ENCODE measurements around the gene NR2F1-AS1.

The NR2F1-AS1 gene

DNA sequence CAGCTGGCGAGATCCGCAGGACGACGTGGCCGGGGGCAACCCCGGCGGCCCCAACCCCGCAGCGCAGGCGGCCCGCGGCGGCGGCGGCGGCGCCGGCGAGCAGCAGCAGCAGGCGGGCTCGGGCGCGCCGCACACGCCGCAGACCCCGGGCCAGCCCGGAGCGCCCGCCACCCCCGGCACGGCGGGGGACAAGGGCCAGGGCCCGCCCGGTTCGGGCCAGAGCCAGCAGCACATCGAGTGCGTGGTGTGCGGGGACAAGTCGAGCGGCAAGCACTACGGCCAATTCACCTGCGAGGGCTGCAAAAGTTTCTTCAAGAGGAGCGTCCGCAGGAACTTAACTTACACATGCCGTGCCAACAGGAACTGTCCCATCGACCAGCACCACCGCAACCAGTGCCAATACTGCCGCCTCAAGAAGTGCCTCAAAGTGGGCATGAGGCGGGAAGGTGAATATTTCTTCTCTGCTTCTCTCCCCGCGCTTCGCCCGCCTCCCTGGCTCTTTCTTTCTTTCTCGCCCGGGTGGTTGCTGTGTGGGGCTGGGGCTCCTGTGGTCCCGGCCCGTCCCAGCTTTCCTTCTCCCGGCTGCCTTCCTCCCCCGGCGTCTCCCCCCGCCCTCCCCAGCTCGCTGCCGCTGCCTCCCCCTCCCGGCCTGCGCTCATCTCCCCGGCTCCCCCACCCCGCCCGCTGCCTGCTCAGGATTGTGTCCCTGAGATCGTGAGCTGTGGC is 4.2 kb upstream of the NR2F1-AS1 start:
- H3K4me3 ChIP-seq (ENCODE audit: low read depth, low read length): peak overlapping the region; percentile 41

DNA sequence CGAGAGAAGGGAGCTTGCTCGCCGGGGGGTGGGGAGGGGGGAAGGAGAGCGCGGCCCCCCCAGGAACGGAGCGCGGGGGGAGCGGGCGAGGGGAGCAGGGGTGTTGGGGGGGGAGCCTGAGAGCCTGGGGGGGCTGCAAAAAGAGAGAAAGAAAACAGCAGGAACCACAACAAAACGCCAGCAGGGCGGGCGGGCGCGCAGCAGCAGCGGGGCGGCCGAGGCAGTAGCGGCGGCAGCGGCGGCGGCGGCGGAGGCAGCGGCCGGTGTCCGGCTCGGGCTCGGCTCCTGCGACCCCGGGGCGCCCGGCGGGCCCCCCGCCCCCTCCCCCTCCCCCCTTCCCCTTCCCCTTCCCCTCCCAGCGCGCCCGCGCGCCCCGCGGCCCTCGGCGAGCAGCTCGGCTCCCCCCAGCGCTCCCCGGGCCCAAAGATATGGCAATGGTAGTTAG is 3.6 kb upstream of the NR2F1-AS1 start:
- no peaks in the 10 kb centered on the region for H3K9me3 ChIP-seq (ENCODE audit: control insufficient read depth, insufficient read depth, low read length)
- no peaks in the 10 kb centered on the region for H3K36me3 ChIP-seq (ENCODE audit: control insufficient read depth, insufficient read depth, low read length)
- no peak overlapping the region for H3K4me3 ChIP-seq (ENCODE audit: low read depth, low read length)
- peaks cover 9% of the 10 kb centered on the region for H3K4me1 ChIP-seq (ENCODE audit: control insufficient read depth, insufficient read depth, low read length)
- H3K27me3 ChIP-seq (ENCODE audit: control insufficient read depth, insufficient read depth, low read length): peaks cover 82% of the 10 kb centered on the region
- no peak overlapping the region for H3K9ac ChIP-seq (ENCODE audit: low read depth, low read length)

More for the DNA sequence above, 4.2 kb upstream of the NR2F1-AS1 start:
- Histone ChIP-seq H3K4me1 (ENCODE audit: control insufficient read depth, insufficient read depth, low read length) (peaks cover 8% of the 10 kb centered on the region), H3K36me3 (ENCODE audit: control insufficient read depth, insufficient read depth, low read length) (no peaks in the 10 kb centered on the region), H3K9ac (ENCODE audit: low read depth, low read length) (no peak overlapping the region), H3K27me3 (ENCODE audit: control insufficient read depth, insufficient read depth, low read length) (peaks cover 82% of the 10 kb centered on the region), H3K9me3 (ENCODE audit: control insufficient read depth, insufficient read depth, low read length) (no peaks in the 10 kb centered on the region)

- no peaks in the 10 kb centered on the region for H3K9me3 ChIP-seq (ENCODE audit: control insufficient read depth, insufficient read depth, low read length)
- peaks cover 80% of the 10 kb centered on the region for H3K27me3 ChIP-seq (ENCODE audit: control insufficient read depth, insufficient read depth, low read length)
These were observed 3.0 kb upstream of the NR2F1-AS1 start for GRCh38 chr5:93583768-93584595.

GRCh38 chr5:93583439-93583767 is 2.4 kb upstream of the NR2F1-AS1 start:
- peak overlapping the region; percentile 18 for H3K4me3 ChIP-seq (ENCODE audit: low read depth, low read length)
- no peaks in the 10 kb centered on the region for H3K9me3 ChIP-seq (ENCODE audit: control insufficient read depth, insufficient read depth, low read length)
- no peak overlapping the region for H3K9ac ChIP-seq (ENCODE audit: low read depth, low read length)
- H3K4me1 ChIP-seq (ENCODE audit: control insufficient read depth, insufficient read depth, low read length): peaks cover 11% of the 10 kb centered on the region
- H3K27me3 ChIP-seq (ENCODE audit: control insufficient read depth, insufficient read depth, low read length): peaks cover 80% of the 10 kb centered on the region
- no peaks in the 10 kb centered on the region for H3K36me3 ChIP-seq (ENCODE audit: control insufficient read depth, insufficient read depth, low read length)

More at GRCh38 chr5:93583768-93584595, 3.0 kb upstream of the NR2F1-AS1 start:
- H3K36me3 ChIP-seq (ENCODE audit: control insufficient read depth, insufficient read depth, low read length): no peaks in the 10 kb centered on the region
- peaks cover 9% of the 10 kb centered on the region for H3K4me1 ChIP-seq (ENCODE audit: control insufficient read depth, insufficient read depth, low read length)
- no peak overlapping the region for H3K9ac ChIP-seq (ENCODE audit: low read depth, low read length)
- H3K4me3 ChIP-seq (ENCODE audit: low read depth, low read length): peak overlapping the region; percentile 18

DNA sequence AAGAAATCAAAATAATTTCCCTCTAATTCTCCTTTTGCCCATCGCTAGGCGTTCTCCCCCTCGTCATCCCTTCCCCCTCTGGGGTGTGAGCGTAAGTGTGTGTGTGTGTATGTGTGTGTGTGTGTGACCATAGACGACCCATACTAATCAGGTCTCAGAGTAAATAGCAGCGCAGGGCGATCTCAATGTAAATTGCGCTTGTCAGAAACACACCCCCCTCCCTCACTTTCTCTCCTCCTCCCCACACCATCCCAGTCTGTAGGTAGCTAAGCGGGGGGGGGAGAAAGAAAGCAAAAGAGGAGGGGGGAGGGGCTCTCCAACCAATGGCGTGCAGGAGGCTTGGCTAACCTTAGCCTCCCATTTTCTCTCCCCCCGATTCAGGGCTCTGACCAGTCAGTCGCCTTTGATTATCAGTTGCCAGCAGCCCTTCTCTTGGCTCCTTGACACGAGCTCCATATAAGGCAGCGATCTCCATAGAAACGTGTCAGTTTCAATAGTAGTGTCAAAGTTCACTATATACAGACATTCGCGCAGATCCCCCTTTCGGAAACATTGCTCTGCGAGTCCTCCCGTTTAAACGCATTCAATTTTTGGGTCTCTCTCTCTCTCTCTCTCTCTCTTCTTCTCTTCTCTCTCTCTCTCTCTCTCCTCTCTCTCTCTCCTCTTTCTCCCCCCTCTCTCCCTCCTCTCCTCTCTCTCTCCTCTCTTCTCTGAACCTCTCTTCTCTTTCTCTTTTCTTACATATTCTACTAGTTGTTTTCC is 1.8 kb upstream of the NR2F1-AS1 start, which contains the start of gene NR2F1:
TSS of gene NR2F1 (plus strand) at position 546 of the 762 bp plus-strand sequence. CDS start 1,802 bp downstream, outside the sequence.
- Histone ChIP-seq H3K9ac (ENCODE audit: low read depth, low read length) (no peak within 1 kb of the TSS), H3K4me3 (ENCODE audit: low read depth, low read length) (peak within 1 kb of the TSS; percentile 18), H3K9me3 (ENCODE audit: control insufficient read depth, insufficient read depth, low read length) (no peaks in the 10 kb centered on the region), H3K27me3 (ENCODE audit: control insufficient read depth, insufficient read depth, low read length) (peaks cover 81% of the 10 kb centered on the region), H3K36me3 (ENCODE audit: control insufficient read depth, insufficient read depth, low read length) (no peaks in the 10 kb centered on the region), H3K4me1 (ENCODE audit: control insufficient read depth, insufficient read depth, low read length) (peaks cover 11% of the 10 kb centered on the region)

DNA sequence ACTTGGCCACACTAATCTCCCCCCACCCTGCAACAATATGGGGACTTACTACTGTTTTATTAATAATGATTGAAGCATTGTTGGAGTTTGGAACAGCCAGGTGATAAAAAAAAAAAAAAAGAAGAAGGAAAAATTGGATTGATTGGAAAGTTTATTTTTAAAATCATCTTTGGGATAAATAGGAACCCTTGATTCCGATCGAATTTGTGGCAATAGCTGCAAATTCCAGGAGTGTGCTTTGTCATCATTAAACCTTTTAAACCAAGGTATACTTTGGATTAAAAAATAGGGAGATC is 1.1 kb upstream of the NR2F1-AS1 start:
- Histone ChIP-seq H3K36me3 (ENCODE audit: control insufficient read depth, insufficient read depth, low read length) (no peaks in the 10 kb centered on the region), H3K9me3 (ENCODE audit: control insufficient read depth, insufficient read depth, low read length) (no peaks in the 10 kb centered on the region), H3K9ac (ENCODE audit: low read depth, low read length) (no peak overlapping the region), H3K4me1 (ENCODE audit: control insufficient read depth, insufficient read depth, low read length) (peaks cover 11% of the 10 kb centered on the region), H3K4me3 (ENCODE audit: low read depth, low read length) (no peak overlapping the region), H3K27me3 (ENCODE audit: control insufficient read depth, insufficient read depth, low read length) (peaks cover 81% of the 10 kb centered on the region)

DNA sequence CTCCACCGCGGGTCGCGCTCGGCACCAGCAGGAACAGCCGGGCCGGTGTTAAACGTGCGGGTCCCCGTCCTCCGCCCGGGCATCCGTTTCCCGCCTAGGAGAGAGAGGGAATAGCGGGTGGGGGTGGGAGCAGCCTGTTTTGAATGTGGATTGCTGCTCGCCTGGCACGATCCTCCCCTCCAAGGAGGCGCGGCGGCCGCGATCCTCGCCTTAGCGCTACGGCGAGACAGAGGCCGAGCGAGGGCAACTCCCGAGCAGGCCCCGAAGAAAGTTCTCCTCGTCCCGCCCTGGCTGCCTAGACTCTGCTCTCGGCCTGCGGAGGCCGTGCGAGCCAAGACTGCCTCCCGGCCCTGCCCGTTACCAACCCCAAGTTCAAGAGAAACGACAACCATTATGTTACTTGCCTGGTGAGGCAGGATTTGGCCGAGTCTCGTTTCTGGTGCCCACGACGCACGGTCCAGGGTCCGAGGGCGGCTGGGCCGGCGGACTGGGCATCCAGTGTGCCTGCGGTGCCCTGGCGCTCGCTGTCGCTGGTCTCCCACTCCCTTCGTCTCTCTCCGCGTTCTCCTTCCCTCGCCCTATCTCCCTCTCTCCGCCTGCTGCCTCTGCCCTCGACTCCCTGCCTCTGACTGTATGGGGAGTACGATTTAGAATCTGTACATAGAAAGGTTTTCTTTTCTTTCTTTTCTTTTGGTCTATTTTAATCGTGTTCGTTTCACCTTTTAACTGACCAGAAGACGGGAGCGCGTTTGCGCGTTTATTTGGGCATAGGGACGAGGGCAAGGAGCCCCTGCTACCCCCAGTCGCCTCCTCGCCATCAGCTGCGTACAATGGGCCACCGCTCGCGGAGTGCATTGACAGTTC is 724 bp downstream of the NR2F1-AS1 start:
- Histone ChIP-seq H3K9me3 (ENCODE audit: control insufficient read depth, insufficient read depth, low read length) (no peaks in the 10 kb centered on the region), H3K4me3 (ENCODE audit: low read depth, low read length) (peak overlapping the region; percentile 52), H3K27me3 (ENCODE audit: control insufficient read depth, insufficient read depth, low read length) (peaks cover 82% of the 10 kb centered on the region), H3K4me1 (ENCODE audit: control insufficient read depth, insufficient read depth, low read length) (peaks cover 11% of the 10 kb centered on the region), H3K9ac (ENCODE audit: low read depth, low read length) (no peak overlapping the region), H3K36me3 (ENCODE audit: control insufficient read depth, insufficient read depth, low read length) (no peaks in the 10 kb centered on the region)

- peaks cover 85% of the 10 kb centered on the region for H3K27me3 ChIP-seq (ENCODE audit: control insufficient read depth, insufficient read depth, low read length)
- no peaks in the 10 kb centered on the region for H3K36me3 ChIP-seq (ENCODE audit: control insufficient read depth, insufficient read depth, low read length)
- H3K9me3 ChIP-seq (ENCODE audit: control insufficient read depth, insufficient read depth, low read length): no peaks in the 10 kb centered on the region
- peak overlapping the region; percentile 52 for H3K4me3 ChIP-seq (ENCODE audit: low read depth, low read length)
- H3K4me1 ChIP-seq (ENCODE audit: control insufficient read depth, insufficient read depth, low read length): peaks cover 11% of the 10 kb centered on the region
- H3K9ac ChIP-seq (ENCODE audit: low read depth, low read length): no peak overlapping the region
These were observed 1.3 kb downstream of the NR2F1-AS1 start for GRCh38 chr5:93579692-93580062.

DNA sequence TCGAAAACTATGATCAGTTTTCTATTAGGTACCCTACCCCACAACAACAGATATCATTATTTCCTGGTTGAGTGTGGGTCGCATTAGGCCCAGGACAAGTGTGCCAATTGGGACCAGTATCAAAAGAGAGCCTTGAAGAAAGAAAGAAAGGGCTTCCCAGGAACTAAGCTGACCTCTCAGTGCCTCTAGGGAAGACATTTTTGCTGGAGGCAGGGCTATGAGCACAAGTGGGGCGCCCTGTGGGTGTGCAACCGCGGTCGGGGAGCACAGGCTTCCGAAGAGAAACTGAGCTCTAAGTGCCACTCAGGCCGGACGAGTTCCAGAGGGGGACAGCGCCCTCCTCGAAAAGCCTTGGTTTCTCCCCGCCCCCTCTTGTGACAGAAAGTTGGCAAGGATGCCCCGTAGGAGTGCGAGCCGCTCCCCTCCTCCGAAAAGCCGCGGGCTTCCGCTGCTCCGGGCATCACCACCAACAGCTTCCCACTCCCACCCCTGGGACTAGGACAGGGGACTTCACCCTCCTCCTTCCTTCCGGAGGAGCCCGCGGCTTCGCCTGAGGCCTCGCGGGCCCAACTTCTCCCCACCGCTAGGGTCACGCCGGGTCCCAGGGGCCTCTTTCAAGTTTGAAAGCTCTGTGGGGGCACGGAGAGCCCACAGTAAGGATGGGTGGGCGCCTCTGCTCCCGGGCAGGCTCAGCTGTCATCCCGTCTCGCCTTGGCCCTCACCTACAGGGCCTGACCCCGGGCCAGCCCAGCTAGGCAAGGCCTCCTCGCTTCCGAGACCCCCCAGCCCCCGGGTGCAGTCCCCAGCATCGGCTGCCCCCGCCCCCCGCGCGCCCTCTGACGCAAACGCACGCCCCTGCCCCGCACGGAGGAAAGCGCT is 2.0 kb downstream of the NR2F1-AS1 start:
- no peak overlapping the region for H3K9ac ChIP-seq (ENCODE audit: low read depth, low read length)
- H3K4me1 ChIP-seq (ENCODE audit: control insufficient read depth, insufficient read depth, low read length): peaks cover 11% of the 10 kb centered on the region
- peak overlapping the region; percentile 35 for H3K4me3 ChIP-seq (ENCODE audit: low read depth, low read length)
- H3K36me3 ChIP-seq (ENCODE audit: control insufficient read depth, insufficient read depth, low read length): no peaks in the 10 kb centered on the region
- H3K27me3 ChIP-seq (ENCODE audit: control insufficient read depth, insufficient read depth, low read length): peaks cover 91% of the 10 kb centered on the region
- H3K9me3 ChIP-seq (ENCODE audit: control insufficient read depth, insufficient read depth, low read length): no peaks in the 10 kb centered on the region

- Histone ChIP-seq H3K27me3 (ENCODE audit: control insufficient read depth, insufficient read depth, low read length) (peaks cover 92% of the 10 kb centered on the region), H3K9me3 (ENCODE audit: control insufficient read depth, insufficient read depth, low read length) (no peaks in the 10 kb centered on the region), H3K4me1 (ENCODE audit: control insufficient read depth, insufficient read depth, low read length) (peaks cover 10% of the 10 kb centered on the region), H3K9ac (ENCODE audit: low read depth, low read length) (no peak overlapping the region), H3K4me3 (ENCODE audit: low read depth, low read length) (peak overlapping the region; percentile 35), H3K36me3 (ENCODE audit: control insufficient read depth, insufficient read depth, low read length) (no peaks in the 10 kb centered on the region)
These were observed 2.9 kb downstream of the NR2F1-AS1 start for GRCh38 chr5:93577854-93578812.
